HepG2 (cell line): ENCODE results near the gene LYPLA2. TPM values are rescaled to one million over a fixed set of nuclear protein-coding genes. Genes with fewer than 3 reads are reported as not detected.

ENCODE experiments used
- ATF7 ChIP-seq, 2 experiments: fragments of 450-650 bp in 1 of 2; sonication (generic) in 1 of 2; formaldehyde crosslinking in 1 of 2; IDR thresholded peaks; 2 replicates each; pipeline versions ENCODE4 v1.4.0 to v1.6.1; 2016 to 2020; ENCODE audit warnings: antibody characterized with exemption in 1 of 2, mild to moderate bottlenecking in 1 of 2, missing genetic modification reagents in 1 of 2
- GATAD1 ChIP-seq: IDR thresholded peaks from 2 replicates; pipeline ENCODE4 v1.6.1; 2016; ENCODE audit warnings: missing genetic modification reagents, missing compliant biosample characterization
- HCFC1 ChIP-seq: fragments of 150-350 bp; IDR thresholded peaks from 2 replicates; pipeline ENCODE4 v1.6.1; 2014; ENCODE audit warnings: low read depth, low read length
- IRF2 ChIP-seq: IDR thresholded peaks from 2 replicates; pipeline ENCODE4 v1.6.1; 2018; ENCODE audit warnings: missing genetic modification reagents, missing compliant biosample characterization
- KDM5A ChIP-seq: fragments of 200-600 bp; sonication (generic); IDR thresholded peaks from 2 replicates; pipeline ENCODE4 v1.7.0; 2018; ENCODE audit warnings: antibody characterized with exemption, mild to moderate bottlenecking, low read length, borderline replicate concordance
- KDM5B ChIP-seq: sonication (generic); formaldehyde crosslinking; IDR thresholded peaks from 2 replicates; pipeline ENCODE4 v1.4.0; 2020; ENCODE audit warnings: missing genetic modification reagents, mild to moderate bottlenecking, borderline replicate concordance
- KLF11 ChIP-seq: IDR thresholded peaks from 2 replicates; pipeline ENCODE4 v1.6.1; 2016; ENCODE audit warnings: missing compliant biosample characterization
- MED1 ChIP-seq: sonication (generic); formaldehyde crosslinking; IDR thresholded peaks from 2 replicates; pipeline ENCODE4 v1.4.0; 2020; ENCODE audit warnings: missing genetic modification reagents
- NFIC ChIP-seq: IDR thresholded peaks from 2 replicates; pipeline ENCODE4 v1.6.1; 2012; ENCODE audit warnings: mild to moderate bottlenecking, low read length, inconsistent platforms
- POLR2G ChIP-seq: fragments of 200-400 bp; formaldehyde crosslinking; IDR thresholded peaks from 2 replicates; pipeline ENCODE4 v1.6.1; 2018; ENCODE audit warnings: mild to moderate bottlenecking, low read depth, low read length, moderate library complexity
- PPARG ChIP-seq: conservative IDR thresholded peaks from 2 replicates; pipeline ENCODE4 v1.6.1; 2016; ENCODE audit warnings: missing biosample characterization, missing genetic modification reagents
- SALL2 ChIP-seq: sonication (generic); formaldehyde crosslinking; IDR thresholded peaks from 2 replicates; pipeline ENCODE4 v1.8.1; 2023; ENCODE audit warnings: mild to moderate bottlenecking, missing genetic modification reagents, inconsistent platforms
- SAP130 ChIP-seq: IDR thresholded peaks from 2 replicates; pipeline ENCODE4 v1.6.1; 2016; ENCODE audit warnings: low read depth
- SIN3B ChIP-seq: fragments of 150-350 bp; IDR thresholded peaks from 2 replicates; pipeline ENCODE4 v1.6.1; 2014; ENCODE audit warnings: low read length
- SMAD3 ChIP-seq: sonication (generic); formaldehyde crosslinking; IDR thresholded peaks from 2 replicates; pipeline ENCODE4 v1.4.0; 2020; ENCODE audit warnings: missing genetic modification reagents
- ZBTB38 ChIP-seq: sonication (generic); formaldehyde crosslinking; IDR thresholded peaks from 2 replicates; pipeline ENCODE4 v1.5.1; 2020; ENCODE audit warnings: mild to moderate bottlenecking, missing genetic modification reagents
- ZNF274 ChIP-seq: sonication (generic); formaldehyde crosslinking; IDR thresholded peaks from 2 replicates; pipeline ENCODE4 v1.5.1; 2020; ENCODE audit warnings: mild to moderate bottlenecking, missing genetic modification reagents
- ZNF318 ChIP-seq: sonication (generic); formaldehyde crosslinking; IDR thresholded peaks from 2 replicates; pipeline ENCODE4 v1.4.0; 2020; ENCODE audit warnings: mild to moderate bottlenecking, missing genetic modification reagents
- ZNF329 ChIP-seq: sonication (generic); formaldehyde crosslinking; IDR thresholded peaks from 2 replicates; pipeline ENCODE4 v1.9.0; 2021; ENCODE audit warnings: low read depth, mild to moderate bottlenecking, missing genetic modification reagents
- ZNF34 ChIP-seq: sonication (generic); formaldehyde crosslinking; IDR thresholded peaks from 2 replicates; pipeline ENCODE4 v1.4.0; 2020; ENCODE audit warnings: mild to moderate bottlenecking, missing genetic modification reagents, borderline replicate concordance
- polyA plus RNA-seq, 8 experiments: library from polyadenylated mRNA; depleted of rRNA in 3 of 8; stranded (reverse) in 7 of 8; unstranded in 1 of 8; fragments of >200 nt; fragmentation: Illumina TruSeq in 4 of 8; extraction: Trizol in 4 of 8; gene quantifications; 2 replicates each; pipeline versions ENCODE4 v1.2.1 to v1.2.3, GENCODE V29; 2011 to 2016; ENCODE audit warnings: low read depth in 4 of 8, missing spikeins in 1 of 8, mixed read lengths in 1 of 8; ENCODE audit not compliant: insufficient read depth in 1 of 8
- total RNA-seq, 5 experiments: library from RNA; depleted of rRNA; stranded (reverse); fragments of >200 nt; fragmentation: Illumina TruSeq; extraction: Trizol; gene quantifications; 2 replicates each; pipeline ENCODE4 v1.2.3, GENCODE V29; 2016; ENCODE audit warnings: low read depth in 1 of 5
- TF ChIP-seq, protein P1 (sequence below): sonication (generic); formaldehyde crosslinking; IDR thresholded peaks from 2 replicates; pipeline ENCODE4 v1.8.1; 2023; ENCODE audit warnings: mild to moderate bottlenecking, moderate library complexity, missing genetic modification reagents

The LYPLA2 gene
- total and polyA plus RNA-seq, 2 of the 13 experiments (the other 11 are each of a cell fraction or from before 2014, with no cell fraction given): 72.1 to 73.2 TPM

DNA sequence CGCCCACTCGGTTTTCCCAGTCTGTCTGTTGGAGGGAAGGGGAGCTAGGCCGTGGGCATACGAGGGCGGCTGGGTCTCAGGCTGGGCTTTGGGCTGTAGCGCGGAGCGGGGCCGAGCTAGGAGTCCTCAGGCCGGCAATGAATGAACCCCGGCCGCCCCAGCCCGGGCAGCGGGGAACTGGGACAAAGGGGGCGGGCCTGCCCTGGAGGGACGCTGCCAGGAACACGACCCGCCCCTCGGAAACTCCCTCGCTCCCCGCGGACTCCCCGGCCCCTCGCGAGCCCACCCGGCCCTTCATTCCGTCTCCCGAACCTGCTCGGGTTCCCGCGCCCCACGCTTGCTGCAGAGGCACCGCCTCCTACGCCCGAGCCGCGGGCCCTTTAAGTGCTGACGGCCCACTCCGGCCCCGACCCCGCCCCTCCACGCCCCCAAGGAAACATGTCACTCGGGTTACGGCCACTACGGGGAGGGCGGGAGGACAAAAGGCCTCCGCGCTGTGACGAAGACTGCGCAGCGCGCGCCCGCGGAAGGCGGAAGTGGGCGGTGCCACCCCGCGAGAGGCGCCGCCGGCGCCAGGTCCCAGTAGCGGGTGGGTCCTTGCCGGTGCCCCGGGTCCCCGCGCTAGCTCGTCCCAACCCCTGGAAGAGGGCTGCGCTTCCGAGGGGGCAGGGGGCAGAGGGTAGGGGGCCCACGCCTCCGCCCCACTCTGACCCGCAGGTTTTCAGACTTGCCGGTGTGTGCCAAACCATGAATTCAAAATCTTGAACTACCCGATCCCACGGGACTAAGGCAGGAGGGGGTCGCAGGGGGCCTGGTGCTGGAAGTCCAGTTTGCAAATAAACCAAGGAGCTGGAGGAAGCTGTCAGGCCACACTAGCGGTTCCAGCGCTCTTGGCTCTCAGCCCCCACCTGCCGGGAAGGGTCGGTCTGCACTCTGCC, 9.7 kb downstream of the LYPLA2 start, which contains the start of gene GALE (continued):
- TF ChIP-seq, protein P1, sequence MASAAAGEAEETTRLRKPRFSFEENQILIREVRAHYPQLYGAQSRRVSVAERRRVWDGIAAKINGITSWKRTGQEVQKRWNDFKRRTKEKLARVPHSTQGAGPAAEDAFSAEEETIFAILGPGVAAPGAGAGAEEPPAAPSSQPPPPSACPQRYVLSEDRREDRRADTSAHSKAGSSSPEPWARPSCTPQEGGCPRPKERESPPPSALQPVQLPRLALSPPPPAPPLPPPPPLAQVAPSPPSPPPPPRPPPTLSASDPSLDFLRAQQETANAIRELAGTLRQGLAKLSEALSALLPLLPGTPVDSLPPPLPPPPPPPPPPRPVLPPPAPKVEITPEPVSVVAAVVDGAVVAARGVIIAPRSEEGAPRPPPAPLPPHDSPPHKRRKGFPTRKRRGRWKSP (CRISPR knock-in tag): peak; percentile 18; the same call in 1 of the 2 replicates
- 0 out of 2 replicates have a peak, but pooled peaks have one; percentile 66 for TF ChIP-seq SALL2
- TF ChIP-seq GATAD1 (CRISPR knock-in tag): peak; percentile 88
- TF ChIP-seq KDM5A: peak; percentile 66; the same call in 1 of the 2 replicates
- peak; percentile 74 for TF ChIP-seq ZNF274
- 0 out of 2 replicates have a peak, but pooled peaks have one; percentile 22 for TF ChIP-seq IRF2 (CRISPR knock-in tag)
- peak; percentile 70; the same call in 1 of the 2 replicates for TF ChIP-seq ZNF329 (CRISPR knock-in tag)
- TF ChIP-seq SAP130 (CRISPR knock-in tag): peak; percentile 92
- peak; percentile 77; the same call in 1 of the 2 replicates for TF ChIP-seq KDM5B
- peak; percentile 65; the same call in 1 of the 2 replicates for TF ChIP-seq SMAD3 (CRISPR knock-in tag)
- TF ChIP-seq ZNF318 (CRISPR knock-in tag): no peak; the same call in 1 of the 2 replicates
- TF ChIP-seq PPARG: no peak
- peak; percentile 67 for TF ChIP-seq MED1
- TF ChIP-seq ATF7 (IDR thresholded peaks at IDR 0.05): no peak
- no peak; the same call in 1 of the 2 replicates for TF ChIP-seq ATF7 (CRISPR knock-in tag; IDR thresholded peaks at IDR 0.05)
- TF ChIP-seq ZBTB38 (CRISPR knock-in tag): peak; percentile 64
- TF ChIP-seq HCFC1: peak; percentile 59
- no peak for TF ChIP-seq ZNF34 (CRISPR knock-in tag)
- TF ChIP-seq POLR2G: peak; percentile 82
- TF ChIP-seq KLF11: no peak
- TF ChIP-seq SIN3B: peak; percentile 53; the same call in 1 of the 2 replicates
- TF ChIP-seq NFIC: no peak
